HG03457 (cell line): ENCODE data around the gene MKRN3.

Experiments
- ATAC-seq: cut with Tn5 transposase; IDR thresholded peaks from one replicate; pipeline ENCODE4 v1.9.1; 2021; ENCODE audit warnings: moderate number of reproducible peaks; ENCODE audit not compliant: unreplicated experiment

The MKRN3 gene

DNA sequence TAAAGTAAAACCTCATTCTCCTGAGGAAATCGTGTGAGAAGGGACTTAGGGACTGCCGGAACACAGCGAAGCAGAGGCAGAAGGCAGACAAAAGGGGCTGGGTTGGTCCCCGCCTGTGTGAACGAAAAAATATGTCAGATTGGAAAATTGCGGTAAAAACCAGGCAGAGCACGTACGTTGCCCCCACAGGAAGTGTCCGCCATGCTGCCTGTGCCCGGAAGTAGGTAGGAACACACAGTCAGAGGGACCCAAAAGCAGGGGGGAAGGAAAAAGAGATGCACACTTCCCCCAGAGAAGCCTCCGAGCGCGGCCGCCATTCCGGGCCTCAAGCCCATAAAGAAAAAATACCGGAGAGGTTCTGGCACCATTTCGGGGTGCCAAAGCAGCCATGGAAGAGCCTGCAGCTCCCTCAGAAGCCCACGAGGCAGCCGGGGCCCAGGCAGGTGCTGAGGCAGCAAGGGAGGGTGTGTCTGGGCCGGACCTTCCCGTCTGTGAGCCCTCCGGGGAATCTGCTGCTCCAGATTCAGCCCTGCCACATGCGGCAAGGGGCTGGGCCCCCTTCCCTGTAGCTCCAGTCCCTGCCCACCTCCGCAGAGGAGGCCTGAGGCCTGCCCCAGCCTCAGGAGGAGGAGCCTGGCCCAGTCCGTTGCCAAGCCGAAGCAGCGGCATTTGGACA lies at the start of gene MKRN3:
Gene MKRN3 (plus strand): TSS at position 280 of the 676 bp plus-strand sequence. CDS start 109 bp downstream, at position 389.
- no peak for ATAC-seq

DNA sequence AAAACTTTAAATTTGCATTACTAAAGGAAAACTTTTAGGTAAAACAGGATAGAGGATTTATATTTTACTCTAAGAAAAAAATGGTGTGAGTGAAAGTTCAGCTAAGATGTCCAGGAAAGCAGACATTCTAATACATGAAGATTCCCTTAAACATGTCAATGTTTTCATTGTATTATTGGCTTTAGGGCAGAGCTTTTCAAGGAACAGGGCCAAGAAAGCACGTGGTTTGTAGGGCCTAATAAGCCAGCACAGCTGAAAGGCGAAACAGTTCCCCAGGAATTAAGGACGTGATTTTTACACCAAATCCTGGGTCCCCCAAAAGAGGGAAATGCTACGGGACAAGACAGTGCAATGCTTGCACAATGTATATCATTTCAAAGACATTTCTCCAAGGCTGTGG lies 48.6 kb upstream of the MKRN3 start:
- no peak for ATAC-seq

DNA sequence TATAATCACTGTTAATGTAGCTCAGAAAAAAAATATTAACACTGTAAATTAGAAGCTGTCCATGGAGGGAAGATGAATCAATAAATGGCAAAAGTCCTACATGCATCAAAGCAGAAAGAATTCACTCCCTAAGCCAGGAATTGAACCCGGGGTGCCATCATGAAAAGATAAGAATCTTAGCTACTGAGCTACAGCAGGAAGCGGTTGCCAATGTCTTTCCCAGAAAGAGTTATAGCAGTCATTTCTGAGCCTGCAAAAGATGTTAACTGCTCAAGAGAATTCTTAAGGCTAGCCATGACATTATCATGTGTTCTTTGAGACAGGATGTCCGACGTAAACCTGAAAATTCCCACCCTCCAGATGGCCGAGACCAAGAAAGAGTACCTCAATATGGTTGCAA lies 47.4 kb upstream of the MKRN3 start:
- ATAC-seq: no peak

GRCh38 chr15:23524816-23525215 lies 40.7 kb upstream of the MKRN3 start:
- ATAC-seq: no peak

GRCh38 chr15:23529891-23530290 lies 35.6 kb upstream of the MKRN3 start:
- ATAC-seq: no peak

DNA sequence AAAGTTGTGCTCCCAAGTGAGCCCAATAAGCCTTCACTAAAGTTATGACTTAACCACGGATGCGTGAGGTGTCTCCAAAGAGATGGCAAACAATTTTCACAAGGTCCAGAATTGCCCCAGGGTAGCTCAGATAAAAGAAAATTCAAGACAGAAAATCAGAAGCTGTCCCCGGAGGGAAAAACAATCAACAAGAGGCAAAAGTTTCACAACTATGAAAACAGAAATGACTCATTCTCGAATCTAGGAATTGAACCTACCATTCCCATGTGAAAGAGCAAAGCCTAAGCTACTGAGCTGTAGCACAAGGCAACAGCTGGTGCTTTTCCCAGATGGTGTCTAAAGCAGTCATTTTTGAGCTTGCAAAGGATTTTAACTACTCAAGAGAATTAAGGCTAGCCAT lies 33.5 kb upstream of the MKRN3 start:
- ATAC-seq: no peak

- ATAC-seq: no peak
These were observed 28.8 kb upstream of the MKRN3 start for GRCh38 chr15:23536659-23537058.

DNA sequence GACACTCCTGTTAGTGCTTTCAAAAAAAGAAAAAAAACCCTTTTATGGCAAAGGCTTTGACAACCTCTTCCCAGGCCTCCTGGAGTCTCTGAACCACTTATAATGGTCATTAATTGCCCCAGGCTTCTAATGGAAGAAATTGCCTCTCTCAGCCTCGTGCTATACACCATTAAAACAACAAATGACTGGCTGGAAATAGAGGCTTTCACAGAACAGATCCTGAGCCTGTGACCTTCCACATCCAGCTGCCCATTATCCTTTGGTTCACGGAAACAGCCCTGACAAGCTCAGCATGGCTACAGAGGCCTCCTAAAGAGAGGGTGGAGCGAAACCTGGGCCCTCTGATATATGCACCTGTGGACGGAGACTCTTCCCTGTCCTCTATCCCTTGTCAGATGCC lies 26.8 kb upstream of the MKRN3 start:
- no peak for ATAC-seq

DNA sequence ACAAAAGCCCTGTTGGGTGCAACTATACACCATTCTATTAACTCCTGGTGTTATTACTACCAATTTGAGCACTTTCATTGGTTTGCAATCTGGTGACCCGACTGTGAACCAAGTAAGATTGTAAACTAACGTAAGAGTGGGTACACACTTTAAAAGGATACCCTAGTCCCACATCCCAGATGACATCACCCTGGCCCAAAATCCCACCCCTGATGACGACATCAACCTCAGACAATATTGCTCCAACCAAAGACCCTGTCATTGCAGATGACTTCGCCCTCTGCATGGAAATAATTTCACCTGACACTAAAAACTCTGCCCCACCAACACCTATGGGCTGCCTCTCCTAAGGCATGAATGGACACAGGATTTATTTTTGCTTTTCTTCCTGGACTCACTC lies 25.6 kb upstream of the MKRN3 start:
- no peak for ATAC-seq

DNA sequence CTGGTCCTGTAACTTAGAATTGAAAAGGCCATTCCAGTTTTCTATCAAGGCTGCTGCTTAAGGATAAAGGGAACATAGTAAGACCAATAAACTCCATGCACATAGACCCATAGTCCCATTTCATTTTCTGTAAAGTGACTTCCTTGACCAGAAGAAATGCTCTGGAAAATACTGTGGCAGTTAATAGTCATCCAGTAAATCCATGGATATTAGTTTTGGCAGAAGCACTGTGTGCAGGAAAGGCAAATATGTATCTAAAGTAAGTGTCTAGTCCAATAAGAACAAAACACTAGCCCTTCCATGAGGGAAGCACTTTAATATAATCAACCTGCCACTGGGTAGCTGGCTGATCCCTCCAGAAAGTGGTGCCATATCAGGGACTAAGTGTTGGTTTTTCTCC lies 19.3 kb upstream of the MKRN3 start:
- ATAC-seq: no peak

DNA sequence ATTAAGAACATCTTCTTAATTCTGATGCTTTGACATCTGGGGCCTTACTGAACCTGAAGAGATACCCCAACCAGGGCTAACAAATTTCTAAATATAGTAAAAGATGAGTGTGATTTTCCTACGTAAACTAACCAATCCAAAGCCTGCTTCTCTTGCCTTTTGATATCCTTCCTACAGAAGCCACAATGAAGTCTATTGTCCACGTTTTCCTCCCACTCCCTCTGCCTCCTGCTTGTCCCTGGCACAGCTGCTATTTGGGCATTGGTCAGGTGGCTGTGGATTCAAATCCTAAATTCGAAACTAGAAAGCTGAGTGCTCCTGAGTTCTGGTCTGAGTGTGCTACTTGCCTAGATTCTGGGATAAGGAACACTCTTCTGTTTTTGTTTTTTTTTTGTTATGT lies 17.4 kb upstream of the MKRN3 start:
- no peak for ATAC-seq

- no peak for ATAC-seq
These were observed 3.6 kb upstream of the MKRN3 start for GRCh38 chr15:23561914-23562313.

DNA sequence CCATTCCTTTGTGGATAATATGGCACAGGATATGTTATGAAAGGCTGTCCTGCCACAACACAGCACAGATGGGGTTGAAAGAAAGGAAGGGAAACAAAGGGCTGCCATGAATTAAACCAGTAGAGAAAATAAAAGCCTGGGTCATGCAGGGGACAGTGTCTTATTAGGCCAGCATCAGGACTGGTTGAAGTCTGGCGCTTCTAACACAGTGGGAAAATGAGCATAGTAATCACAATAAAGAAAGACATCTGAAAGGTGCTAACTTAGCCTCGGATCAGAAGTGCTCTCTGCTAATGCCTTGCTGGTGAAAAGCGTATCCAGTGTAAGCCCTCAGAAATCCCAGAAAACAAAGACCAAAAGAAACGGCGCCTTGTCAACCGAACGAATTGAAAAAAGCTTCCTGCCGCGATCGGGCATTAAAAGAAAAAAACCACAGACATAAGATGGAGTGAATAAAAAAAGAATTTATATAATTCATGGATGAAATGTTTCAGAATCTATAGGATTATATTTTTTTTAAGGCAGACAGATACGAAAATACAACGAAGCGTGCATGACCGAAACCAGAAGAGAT lies 566 bp upstream of the MKRN3 start:
- no peak for ATAC-seq

- no peak for ATAC-seq
These were observed 639 bp downstream of the MKRN3 start for GRCh38 chr15:23566071-23566554.

DNA sequence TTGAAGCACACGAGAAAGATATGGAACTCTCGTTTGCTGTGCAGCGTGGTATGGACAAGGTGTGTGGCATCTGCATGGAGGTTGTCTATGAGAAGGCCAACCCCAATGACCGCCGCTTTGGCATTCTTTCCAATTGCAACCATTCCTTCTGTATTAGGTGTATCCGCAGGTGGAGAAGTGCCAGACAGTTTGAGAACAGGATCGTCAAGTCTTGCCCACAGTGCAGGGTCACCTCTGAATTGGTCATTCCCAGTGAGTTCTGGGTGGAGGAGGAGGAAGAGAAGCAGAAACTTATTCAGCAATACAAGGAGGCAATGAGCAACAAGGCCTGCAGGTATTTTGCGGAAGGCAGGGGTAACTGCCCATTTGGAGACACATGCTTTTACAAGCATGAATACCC lies 1.2 kb downstream of the MKRN3 start:
- no peak for ATAC-seq

- ATAC-seq: no peak
These were observed 2.4 kb downstream of the MKRN3 start for GRCh38 chr15:23567921-23568320.

DNA sequence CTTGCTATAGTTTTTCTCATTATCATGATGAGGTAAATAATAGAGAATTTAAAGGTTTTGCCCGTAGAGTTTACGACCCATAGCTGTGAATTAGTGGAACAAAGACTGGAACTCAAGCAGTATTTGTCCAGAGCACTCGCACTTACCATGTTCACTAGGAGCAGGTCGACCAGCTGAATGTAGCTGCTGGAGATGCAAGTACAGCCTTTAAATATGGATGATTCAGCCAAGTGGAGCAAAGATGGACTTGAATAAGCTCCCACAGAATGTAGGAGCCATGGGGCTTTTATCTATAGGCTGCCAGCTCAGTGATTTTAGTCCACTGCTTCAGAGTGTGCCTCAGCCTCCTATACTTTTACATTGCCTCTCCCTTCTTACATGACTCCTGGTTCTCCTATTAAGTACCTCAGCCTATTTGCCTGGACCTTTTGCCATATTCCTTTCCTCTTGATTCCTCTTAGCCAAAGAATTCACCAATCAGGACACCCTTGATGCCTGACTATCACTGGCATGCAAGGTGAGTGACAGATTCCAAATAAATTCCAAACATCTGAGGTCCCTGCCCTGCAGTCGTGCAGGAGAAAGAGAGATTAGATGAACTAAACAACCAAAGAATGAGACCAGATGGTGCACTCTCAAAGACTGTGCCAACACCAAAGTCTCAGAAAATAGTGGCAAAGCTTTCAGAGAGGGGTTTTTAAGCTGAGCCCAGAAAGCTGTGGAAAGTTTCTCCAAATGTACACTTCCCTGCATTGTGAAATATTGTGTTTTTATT lies 3.9 kb downstream of the MKRN3 start:
- no peak for ATAC-seq

DNA sequence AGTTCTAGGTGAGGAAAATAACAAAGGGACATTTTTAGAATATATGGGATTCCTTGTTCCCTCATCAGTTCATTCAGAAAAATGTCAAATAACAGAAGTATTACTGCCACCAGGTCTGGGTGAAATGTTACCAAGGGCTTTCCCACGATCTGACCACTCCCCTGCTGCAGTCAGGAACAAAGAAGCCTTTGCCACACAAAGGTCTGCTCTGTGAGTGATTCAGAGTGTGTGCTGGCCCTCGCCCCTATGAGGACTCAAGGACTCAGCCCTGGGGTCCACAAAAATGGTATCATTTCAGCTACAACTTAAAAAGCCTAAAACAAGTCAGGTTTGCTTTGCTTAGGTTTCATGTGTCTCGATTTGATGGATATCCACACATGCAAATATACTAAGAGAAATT lies 5.0 kb downstream of the MKRN3 start:
- no peak for ATAC-seq

- ATAC-seq: no peak
These were observed 7.4 kb downstream of the MKRN3 start for GRCh38 chr15:23572844-23573243.

- ATAC-seq: no peak
These were observed 9.3 kb downstream of the MKRN3 start for GRCh38 chr15:23574742-23575141.

- ATAC-seq: no peak
These were observed 10.6 kb downstream of the MKRN3 start for GRCh38 chr15:23576061-23576460.

DNA sequence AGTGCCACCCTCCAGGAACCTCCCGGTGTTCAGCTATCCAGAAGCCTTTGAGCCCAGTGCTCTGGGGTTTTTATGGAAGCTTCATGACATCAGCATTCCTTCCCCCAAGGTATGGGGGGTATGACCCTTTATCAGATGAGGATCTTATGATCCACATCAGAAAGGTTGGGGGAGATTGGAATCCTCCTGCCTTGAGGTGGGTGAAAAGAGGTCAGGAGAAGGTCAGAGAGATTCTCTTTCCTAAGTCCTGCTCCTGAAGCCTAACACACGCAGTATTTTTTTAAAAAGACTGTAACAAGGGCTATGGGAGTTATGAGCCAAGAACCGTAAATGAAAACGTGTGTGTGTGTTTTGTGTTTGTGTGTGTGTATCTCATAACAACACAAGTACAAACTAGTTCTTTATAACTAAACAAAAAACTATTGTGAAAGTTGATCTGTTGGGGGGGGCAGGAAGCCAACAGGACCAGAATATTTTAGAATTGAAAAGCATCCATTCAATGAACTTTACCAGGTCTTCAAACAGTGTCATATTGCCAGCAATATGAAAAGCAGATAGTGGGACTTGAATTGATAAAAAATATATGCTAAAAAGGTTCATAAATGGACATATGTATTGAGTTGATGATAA lies 13.2 kb downstream of the MKRN3 start:
- ATAC-seq: no peak
